Effector CD8-positive, alpha-beta T cell (primary cell): ENCODE results near the gene PLCB4.

Source experiments
- DNase-seq: peaks from one replicate; lab custom pipeline; 2025; lab: John Stamatoyannopoulos, UW

The PLCB4 gene

GRCh38 chr20:9498322-9498721, 429.4 kb downstream of the PLCB4 start:
- DNase-seq: no peak

- no peak for DNase-seq
These were observed 430.4 kb downstream of the PLCB4 start for GRCh38 chr20:9499126-9499899.

GRCh38 chr20:9500121-9500520, 431.2 kb downstream of the PLCB4 start:
- no peak for DNase-seq

- no peak for DNase-seq
These were observed 432.6 kb downstream of the PLCB4 start for GRCh38 chr20:9501473-9501872.

- no peak for DNase-seq
These were observed 434.8 kb downstream of the PLCB4 start for GRCh38 chr20:9503526-9504245.

- no peak for DNase-seq
These were observed 437.5 kb downstream of the PLCB4 start for GRCh38 chr20:9506280-9506821.

- no peak for DNase-seq
These were observed 438.1 kb downstream of the PLCB4 start for GRCh38 chr20:9506964-9507369.

GRCh38 chr20:9507544-9508239, 438.8 kb downstream of the PLCB4 start:
- DNase-seq: no peak

GRCh38 chr20:9508240-9508661, 439.4 kb downstream of the PLCB4 start:
- DNase-seq: no peak

- no peak for DNase-seq
These were observed 439.9 kb downstream of the PLCB4 start for GRCh38 chr20:9508696-9509178.

- no peak for DNase-seq
These were observed 440.4 kb downstream of the PLCB4 start for GRCh38 chr20:9509246-9509645.

- no peak for DNase-seq
These were observed 442.0 kb downstream of the PLCB4 start for GRCh38 chr20:9510911-9511310.

GRCh38 chr20:9514072-9514460, 445.2 kb downstream of the PLCB4 start:
- no peak for DNase-seq

- DNase-seq: no peak
These were observed 445.8 kb downstream of the PLCB4 start, which contains the start of gene LAMP5 for GRCh38 chr20:9514461-9515213. TSS of gene LAMP5 (plus strand) at chr20:9514590. CDS start at chr20:9514853, 263 bp downstream.

- DNase-seq: no peak
These were observed 446.3 kb downstream of the PLCB4 start for GRCh38 chr20:9515214-9515585.

GRCh38 chr20:9515741-9516233, 446.9 kb downstream of the PLCB4 start:
- DNase-seq: no peak

- no peak for DNase-seq
These were observed 447.5 kb downstream of the PLCB4 start for GRCh38 chr20:9516234-9516871.

- DNase-seq: no peak
These were observed 448.6 kb downstream of the PLCB4 start for GRCh38 chr20:9517297-9518162.

GRCh38 chr20:9518576-9519175, 449.8 kb downstream of the PLCB4 start:
- DNase-seq: no peak
